ENCODE results near the gene ADORA1.

Gene ADORA1

DNA sequence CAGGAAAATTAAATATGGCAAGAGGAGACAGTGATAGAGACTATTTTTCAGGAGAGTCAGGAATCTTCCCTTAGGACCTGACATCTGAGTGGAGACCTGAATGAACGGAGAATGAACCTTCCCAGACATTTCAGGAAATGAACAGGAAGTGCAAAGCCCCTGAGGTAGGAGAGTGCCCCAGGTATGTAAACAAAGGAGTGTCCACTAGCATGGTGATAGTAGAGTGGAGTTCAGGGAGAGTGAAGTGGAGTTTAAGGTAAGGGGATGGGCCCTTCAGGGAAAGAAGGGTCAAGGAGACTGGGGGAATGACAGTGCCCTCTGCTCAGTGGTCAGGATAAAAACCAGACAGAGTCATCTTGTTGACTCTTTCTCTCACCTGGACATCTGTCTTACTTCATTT lies 28.8 kb downstream of the ADORA1 start:
- TF ChIP-seq CTCF (IDR thresholded peaks at IDR 0.05; ENCODE audit: control insufficient read depth, extremely low read depth, insufficient read depth): no peak
- no peak overlapping the region for H3K4me3 ChIP-seq (ENCODE audit: low read depth, low read length)
- no peak for DNase-seq (ENCODE audit: low read depth)

GRCh38 chr1:203158423-203158822 lies 30.9 kb downstream of the ADORA1 start:
- H3K4me3 ChIP-seq (ENCODE audit: low read depth, low read length): no peak overlapping the region
- no peak for TF ChIP-seq CTCF (IDR thresholded peaks at IDR 0.05; ENCODE audit: control insufficient read depth, extremely low read depth, insufficient read depth)
- no peak for DNase-seq (ENCODE audit: low read depth)

DNA sequence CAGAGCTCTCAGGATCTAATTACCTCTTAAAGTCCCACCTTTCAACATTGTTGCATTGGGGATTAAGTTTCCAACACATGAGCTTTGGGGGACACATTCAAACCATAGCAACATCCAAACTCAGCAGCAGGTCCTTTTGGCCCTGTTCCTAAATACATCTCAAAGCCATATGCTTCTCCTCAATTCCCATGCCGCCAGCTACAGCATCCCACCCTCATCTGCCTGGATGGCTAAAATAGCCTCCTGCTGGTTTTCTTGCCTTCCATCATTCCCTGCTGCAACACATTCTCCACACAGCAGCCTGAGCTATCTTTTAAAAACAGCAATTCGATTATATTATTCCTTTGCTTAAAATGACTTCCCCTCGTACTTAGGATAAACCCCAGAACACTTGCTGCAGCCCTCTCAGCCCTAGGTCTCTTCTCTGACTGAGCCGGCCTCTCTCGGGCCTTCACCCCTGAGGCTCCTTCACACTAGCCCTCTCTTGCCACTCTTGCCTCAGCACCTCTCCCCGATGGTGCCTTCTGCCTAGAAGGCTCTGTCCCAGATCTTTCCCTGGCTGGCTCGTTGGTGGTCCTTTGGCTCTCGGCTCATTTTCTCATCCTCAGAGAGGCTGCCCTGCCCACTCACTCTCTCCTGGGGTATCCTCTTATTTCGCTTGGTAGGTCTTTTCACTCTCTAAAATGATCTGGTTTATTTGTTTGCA lies 31.6 kb downstream of the ADORA1 start:
- DNase-seq (ENCODE audit: low read depth): no peak
- H3K4me3 ChIP-seq (ENCODE audit: low read depth, low read length): no peak overlapping the region
- TF ChIP-seq CTCF (IDR thresholded peaks at IDR 0.05; ENCODE audit: control insufficient read depth, extremely low read depth, insufficient read depth): no peak

DNA sequence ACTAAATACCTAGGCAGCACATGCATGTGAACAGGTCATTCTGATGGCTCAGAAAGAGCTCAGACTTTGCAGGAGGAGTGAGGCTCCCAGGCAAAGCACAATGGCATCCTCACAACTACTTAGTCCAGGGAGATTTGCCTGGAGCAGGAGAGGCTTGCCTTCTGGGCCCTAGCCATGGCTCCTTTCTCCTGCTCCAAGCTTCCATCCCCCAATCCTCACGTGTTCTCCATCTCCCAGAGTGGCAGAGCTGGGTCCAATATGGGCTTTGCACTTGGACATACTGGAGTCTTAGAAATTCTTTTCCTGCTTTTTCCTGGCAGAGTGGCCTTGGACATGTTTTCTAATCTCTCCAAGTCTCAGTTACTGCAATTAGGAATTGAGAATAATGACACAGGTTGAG lies 32.3 kb downstream of the ADORA1 start:
- no peak for TF ChIP-seq CTCF (IDR thresholded peaks at IDR 0.05; ENCODE audit: control insufficient read depth, extremely low read depth, insufficient read depth)
- H3K4me3 ChIP-seq (ENCODE audit: low read depth, low read length): no peak overlapping the region
- no peak for DNase-seq (ENCODE audit: low read depth)

DNA sequence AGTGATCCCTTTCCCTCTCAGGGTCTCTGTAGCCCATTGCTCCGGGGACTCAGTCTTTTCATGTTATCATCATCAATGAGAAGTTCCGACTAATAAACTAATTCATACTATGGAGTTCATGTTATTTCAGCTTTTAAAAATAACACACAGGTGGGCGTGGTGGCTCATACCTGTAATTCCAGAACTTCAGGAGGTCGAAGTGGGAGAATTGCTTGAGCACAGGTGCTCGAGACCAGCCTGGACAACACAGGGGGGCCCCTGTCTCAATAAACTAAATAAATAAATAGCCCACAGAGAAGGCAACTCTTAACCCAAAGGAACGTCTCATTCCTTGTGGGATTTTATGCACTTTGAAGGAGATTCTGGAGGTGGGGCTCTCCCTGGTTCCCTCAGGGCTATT lies 33.6 kb downstream of the ADORA1 start:
- no peak overlapping the region for H3K4me3 ChIP-seq (ENCODE audit: low read depth, low read length)
- TF ChIP-seq CTCF (IDR thresholded peaks at IDR 0.05; ENCODE audit: control insufficient read depth, extremely low read depth, insufficient read depth): no peak
- DNase-seq (ENCODE audit: low read depth): no peak

- no peak for DNase-seq (ENCODE audit: low read depth)
- TF ChIP-seq CTCF (IDR thresholded peaks at IDR 0.05; ENCODE audit: control insufficient read depth, extremely low read depth, insufficient read depth): no peak
- no peak overlapping the region for H3K4me3 ChIP-seq (ENCODE audit: low read depth, low read length)
These were observed 34.2 kb downstream of the ADORA1 start for GRCh38 chr1:203161703-203162102.

GRCh38 chr1:203162403-203162802 lies 34.9 kb downstream of the ADORA1 start:
- no peak for DNase-seq (ENCODE audit: low read depth)
- TF ChIP-seq CTCF (IDR thresholded peaks at IDR 0.05; ENCODE audit: control insufficient read depth, extremely low read depth, insufficient read depth): no peak
- no peak overlapping the region for H3K4me3 ChIP-seq (ENCODE audit: low read depth, low read length)
